Measurements from ENCODE around the gene GRIN2A. TPM values are rescaled to one million over a fixed set of nuclear protein-coding genes. Genes with fewer than 3 reads are reported as not detected.

Gene GRIN2A
- total RNA-seq, 4 donors from 2014 or later, result 0.35 to 7.4 (median 1.5) TPM

DNA sequence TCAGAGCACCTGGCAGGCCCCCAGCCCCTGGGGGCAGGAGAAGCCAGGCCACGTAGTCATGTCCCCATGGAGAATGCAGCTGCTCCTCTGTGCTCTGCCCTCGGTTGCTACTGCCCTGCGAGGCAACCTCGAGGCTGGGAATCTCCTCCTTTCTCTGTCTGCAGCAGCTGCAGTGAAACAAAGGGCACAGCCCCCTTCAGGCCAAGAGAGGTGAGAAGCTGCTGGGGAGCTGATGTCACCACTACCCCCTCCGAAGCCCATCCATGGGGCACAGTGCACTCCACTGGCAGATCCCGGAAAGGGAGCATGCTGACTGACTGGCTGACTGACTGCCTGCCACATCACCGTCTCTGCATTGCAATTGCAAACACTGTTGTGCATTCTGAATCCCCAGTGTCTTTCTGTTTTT lies 103.7 kb downstream of the GRIN2A start:
- Histone ChIP-seq H3K27me3 (no peaks in the 10 kb centered on the region), H3K36me3 (no peaks in the 10 kb centered on the region), H3K4me1 (no peaks in the 10 kb centered on the region), H3K27ac (no peak overlapping the region), H3K9me3 (no peaks in the 10 kb centered on the region), H3K4me3 (no peak overlapping the region)
- TF ChIP-seq POLR2A (IDR thresholded peaks at IDR 0.05) (no peak), CTCF (IDR thresholded peaks at IDR 0.05) (no peak)
- no peak for DNase-seq

- no peak for TF ChIP-seq CTCF (IDR thresholded peaks at IDR 0.05)
- TF ChIP-seq POLR2A (IDR thresholded peaks at IDR 0.05), result no peak
- Histone ChIP-seq H3K36me3 (no peaks in the 10 kb centered on the region), H3K4me1 (no peaks in the 10 kb centered on the region), H3K27ac (no peak overlapping the region), H3K27me3 (no peaks in the 10 kb centered on the region), H3K4me3 (no peak overlapping the region), H3K9me3 (no peaks in the 10 kb centered on the region)
- no peak for DNase-seq
Measured at GRCh38 chr16:10077861-10078260, 104.4 kb downstream of the GRIN2A start.

DNA sequence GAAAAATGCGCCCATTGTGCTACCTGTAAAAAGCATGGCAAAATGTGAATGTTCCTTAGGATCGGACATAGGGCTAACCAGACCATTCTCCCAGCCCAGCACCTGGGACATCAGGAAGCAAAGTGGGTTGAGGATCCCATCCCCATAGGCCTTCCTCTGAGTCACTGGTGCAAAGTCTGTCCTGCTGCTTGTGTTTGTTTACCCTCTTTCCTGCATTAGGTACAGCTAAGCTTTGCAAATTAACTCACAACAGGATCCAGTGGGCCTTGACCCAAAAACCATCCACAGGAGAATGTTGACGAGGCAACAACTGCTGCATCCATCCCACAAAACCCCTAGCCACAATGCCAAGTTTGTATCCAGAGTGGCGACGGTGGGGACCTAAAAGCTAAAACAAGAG lies 106.2 kb downstream of the GRIN2A start:
- H3K27me3 ChIP-seq, result no peaks in the 10 kb centered on the region
- H3K36me3 ChIP-seq, result no peaks in the 10 kb centered on the region
- no peaks in the 10 kb centered on the region for H3K4me1 ChIP-seq
- no peak for DNase-seq
- no peak overlapping the region for H3K27ac ChIP-seq
- TF ChIP-seq CTCF (IDR thresholded peaks at IDR 0.05), result no peak
- TF ChIP-seq POLR2A (IDR thresholded peaks at IDR 0.05), result no peak
- H3K4me3 ChIP-seq, result no peak overlapping the region
- H3K9me3 ChIP-seq, result no peaks in the 10 kb centered on the region

DNA sequence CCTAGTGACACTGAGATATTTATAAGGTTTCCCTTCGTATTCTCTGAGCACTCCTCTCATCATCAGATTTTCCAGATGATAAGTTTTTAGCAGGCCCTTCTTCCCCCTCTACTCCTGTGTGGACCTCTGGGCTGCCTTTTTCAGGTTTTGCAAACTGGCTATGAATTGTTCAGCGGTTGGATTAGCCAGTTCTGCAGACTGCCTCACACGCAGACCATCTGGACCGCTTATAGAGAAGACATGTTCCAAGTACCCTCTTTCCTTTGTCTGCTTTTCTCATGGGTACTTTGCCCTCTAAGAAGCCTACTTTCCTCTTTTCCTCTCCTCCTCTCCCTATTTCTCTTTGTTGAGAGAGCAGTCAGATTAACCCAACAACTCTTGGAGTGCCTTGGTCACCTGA lies 111.6 kb downstream of the GRIN2A start:
- TF ChIP-seq POLR2A (IDR thresholded peaks at IDR 0.05) (no peak), CTCF (IDR thresholded peaks at IDR 0.05) (no peak)
- Histone ChIP-seq H3K4me1 (no peaks in the 10 kb centered on the region), H3K27ac (no peak overlapping the region), H3K36me3 (no peaks in the 10 kb centered on the region), H3K9me3 (no peaks in the 10 kb centered on the region), H3K27me3 (no peaks in the 10 kb centered on the region), H3K4me3 (no peak overlapping the region)
- no peak for DNase-seq

DNA sequence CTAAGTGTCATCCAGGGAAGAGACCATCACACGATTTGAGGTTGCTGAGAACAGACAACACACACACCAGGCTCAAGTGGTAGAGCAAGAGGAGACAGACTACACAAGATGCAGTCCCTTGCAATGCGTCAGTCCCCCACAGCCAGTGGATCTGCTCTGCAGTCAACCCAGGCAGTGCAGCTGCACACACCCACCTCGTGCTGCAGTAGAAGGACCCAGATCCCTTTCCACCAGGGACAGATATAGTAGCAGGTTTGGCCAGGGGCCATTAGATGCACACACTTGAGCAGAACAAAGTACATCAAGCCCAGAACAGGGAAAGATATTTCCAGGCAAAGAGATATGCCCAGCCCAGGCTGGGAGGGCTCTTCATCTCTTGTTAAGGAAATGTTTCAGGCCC lies 112.9 kb downstream of the GRIN2A start:
- H3K9me3 ChIP-seq, result no peaks in the 10 kb centered on the region
- TF ChIP-seq CTCF (IDR thresholded peaks at IDR 0.05), result no peak
- no peak for TF ChIP-seq POLR2A (IDR thresholded peaks at IDR 0.05)
- DNase-seq, result no peak
- H3K36me3 ChIP-seq, result no peaks in the 10 kb centered on the region
- no peak overlapping the region for H3K27ac ChIP-seq
- H3K4me1 ChIP-seq, result no peaks in the 10 kb centered on the region
- no peak overlapping the region for H3K4me3 ChIP-seq
- H3K27me3 ChIP-seq, result no peaks in the 10 kb centered on the region

DNA sequence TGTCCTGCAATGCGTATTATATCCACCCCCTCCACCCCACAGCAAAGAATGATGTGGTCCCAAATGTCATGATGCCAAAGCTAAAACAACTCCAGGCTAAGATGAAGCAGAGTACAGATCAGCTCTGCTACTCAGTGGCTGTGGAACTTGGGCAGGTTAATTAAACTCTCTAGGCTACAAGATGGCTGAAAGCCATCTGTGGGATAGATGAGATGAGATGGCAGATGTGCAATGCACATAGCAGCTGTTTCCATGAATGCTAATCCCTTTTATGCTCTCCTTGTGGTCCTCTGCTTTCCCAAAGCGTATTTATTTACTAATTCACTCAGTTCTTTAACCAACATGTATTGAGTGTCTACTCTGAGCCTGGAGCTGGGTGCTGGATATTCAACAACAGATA lies 114.4 kb downstream of the GRIN2A start:
- Histone ChIP-seq H3K9me3 (no peaks in the 10 kb centered on the region), H3K27ac (no peak overlapping the region), H3K4me3 (no peak overlapping the region), H3K36me3 (no peaks in the 10 kb centered on the region), H3K4me1 (no peaks in the 10 kb centered on the region), H3K27me3 (no peaks in the 10 kb centered on the region)
- TF ChIP-seq POLR2A (IDR thresholded peaks at IDR 0.05) (no peak), CTCF (IDR thresholded peaks at IDR 0.05) (no peak)
- no peak for DNase-seq

Measured in Peyer's patch (tissue), 4 donors.